ENCODE results near the gene RIPOR2. TPM values are rescaled to one million over a fixed set of nuclear protein-coding genes. Genes with fewer than 3 reads are reported as not detected.

The RIPOR2 gene
- total and polyA plus RNA-seq, 2 donors from 2014 or later: 1.7 to 24.2 TPM

DNA sequence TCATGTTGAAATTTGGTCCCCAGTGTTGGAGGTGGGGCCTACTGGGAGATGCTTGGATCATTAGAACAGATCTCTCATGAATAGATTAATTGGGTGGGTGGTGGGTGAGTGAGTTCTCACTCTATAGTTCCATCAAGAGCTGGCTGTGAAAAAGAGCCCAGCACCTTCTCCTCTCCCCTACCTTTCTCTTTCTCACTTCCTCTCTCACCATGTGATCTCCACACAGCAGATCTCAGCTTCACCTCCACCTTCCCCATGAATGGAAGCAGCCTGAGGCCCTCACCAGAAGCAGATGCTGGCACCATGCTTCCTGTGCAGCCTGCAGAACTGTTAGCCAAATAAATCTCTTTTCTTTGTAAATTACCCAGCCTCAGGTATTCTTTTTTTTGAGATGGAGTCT is 173.9 kb downstream of the RIPOR2 start:
- Histone ChIP-seq H3K4me1 (ENCODE audit: control insufficient read depth in 2 of 3, insufficient read depth in 2 of 3, low read depth in 1 of 3, low read length in 3 of 3) (no peaks in the 10 kb centered on the region), H3K4me3 (ENCODE audit: low read length in 3 of 3) (no peak overlapping the region), H3K9me3 (ENCODE audit: control insufficient read depth in 2 of 3, insufficient read depth in 1 of 3, low read length in 3 of 3) (no peaks in the 10 kb centered on the region), H3K36me3 (ENCODE audit: control insufficient read depth in 2 of 3, insufficient read depth in 3 of 3, low read length in 3 of 3) (no peaks in the 10 kb centered on the region), H3K9ac (ENCODE audit: low read length in 3 of 3) (no peak overlapping the region), H3K27ac (ENCODE audit: low read depth in 2 of 2, low read length in 2 of 2) (no peak overlapping the region), H3K27me3 (ENCODE audit: control insufficient read depth, insufficient read depth, low read length) (no peaks in the 10 kb centered on the region)
- no peak for DNase-seq
- FAIRE-seq: no peak
- intact Hi-C loops (cut with DNase I): loop anchor here (10.0 kb wide), 1 partner anchor 177 kb away; no protein-coding TSS in a partner anchor
- TF ChIP-seq CTCF (IDR thresholded peaks at IDR 0.05; ENCODE audit: borderline replicate concordance, extremely low read depth, insufficient read depth): no peak

GRCh38 chr6:24761193-24761835 is 174.4 kb downstream of the RIPOR2 start:
- intact Hi-C loops (cut with DNase I): loop anchor here (10.0 kb wide), 1 partner anchor 177 kb away; no protein-coding TSS in a partner anchor

DNA sequence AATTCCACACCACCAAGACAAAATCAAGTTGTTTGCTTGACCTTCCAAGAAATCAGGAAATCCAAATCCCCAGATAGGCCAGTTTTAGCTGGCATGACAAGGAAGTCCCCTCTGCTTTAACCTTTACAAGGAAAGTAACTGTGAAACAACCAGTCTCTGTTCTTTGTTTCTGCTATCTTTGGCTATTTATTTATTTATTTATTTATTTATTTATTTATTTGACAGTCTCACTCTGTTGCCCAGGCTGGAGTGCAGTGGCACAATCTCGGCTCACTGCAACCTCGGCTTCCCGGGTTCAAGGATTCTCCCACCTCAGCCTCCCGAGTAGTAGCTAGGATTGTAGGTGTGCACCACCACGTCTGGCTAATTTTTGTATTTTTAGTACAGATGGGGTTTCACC is 175.6 kb downstream of the RIPOR2 start:
- Histone ChIP-seq H3K4me3 (ENCODE audit: low read length in 3 of 3) (no peak overlapping the region), H3K27ac (ENCODE audit: low read depth in 2 of 2, low read length in 2 of 2) (no peak overlapping the region), H3K9ac (ENCODE audit: low read length in 3 of 3) (no peak overlapping the region), H3K36me3 (ENCODE audit: control insufficient read depth in 2 of 3, insufficient read depth in 3 of 3, low read length in 3 of 3) (no peaks in the 10 kb centered on the region), H3K9me3 (ENCODE audit: control insufficient read depth in 2 of 3, insufficient read depth in 1 of 3, low read length in 3 of 3) (no peaks in the 10 kb centered on the region), H3K27me3 (ENCODE audit: control insufficient read depth, insufficient read depth, low read length) (no peaks in the 10 kb centered on the region), H3K4me1 (ENCODE audit: control insufficient read depth in 2 of 3, insufficient read depth in 2 of 3, low read depth in 1 of 3, low read length in 3 of 3) (no peaks in the 10 kb centered on the region)
- no peak for DNase-seq
- intact Hi-C loops (cut with DNase I): loop anchor here (10.0 kb wide), 1 partner anchor 175 kb away; no protein-coding TSS in a partner anchor
- FAIRE-seq: no peak
- TF ChIP-seq CTCF (IDR thresholded peaks at IDR 0.05; ENCODE audit: borderline replicate concordance, extremely low read depth, insufficient read depth): no peak

More at GRCh38 chr6:24761193-24761835, 174.4 kb downstream of the RIPOR2 start:
- H3K9me3 ChIP-seq (ENCODE audit: control insufficient read depth in 2 of 3, insufficient read depth in 1 of 3, low read length in 3 of 3): no peaks in the 10 kb centered on the region
- no peak for TF ChIP-seq CTCF (IDR thresholded peaks at IDR 0.05; ENCODE audit: borderline replicate concordance, extremely low read depth, insufficient read depth)
- H3K27me3 ChIP-seq (ENCODE audit: control insufficient read depth, insufficient read depth, low read length): no peaks in the 10 kb centered on the region
- no peak overlapping the region for H3K27ac ChIP-seq (ENCODE audit: low read depth in 2 of 2, low read length in 2 of 2)
- H3K36me3 ChIP-seq (ENCODE audit: control insufficient read depth in 2 of 3, insufficient read depth in 3 of 3, low read length in 3 of 3): no peaks in the 10 kb centered on the region
- H3K9ac ChIP-seq (ENCODE audit: low read length in 3 of 3): no peak overlapping the region
- H3K4me1 ChIP-seq (ENCODE audit: control insufficient read depth in 2 of 3, insufficient read depth in 2 of 3, low read depth in 1 of 3, low read length in 3 of 3): no peaks in the 10 kb centered on the region
- H3K4me3 ChIP-seq (ENCODE audit: low read length in 3 of 3): no peak overlapping the region
- DNase-seq (peak in 1 of 5 donors; percentile 64), FAIRE-seq (no peak)
